HEK293 (cell line): Measurements from ENCODE around the gene ANO8.

Experiments used
- REPIN1 ChIP-seq: fragments of 450-650 bp; formaldehyde crosslinking; IDR thresholded peaks from 2 replicates; pipeline ENCODE4 v1.5.1; 2017; ENCODE audit warnings: missing biosample characterization, missing genetic modification characterization, low read depth
- TCF7L2 ChIP-seq: IDR thresholded peaks from 2 replicates; pipeline ENCODE4 v1.6.1; 2011; ENCODE audit warnings: low read depth, mild to moderate bottlenecking, inconsistent platforms, low read length, moderate library complexity, borderline replicate concordance
- YY1 ChIP-seq: fragments of 450-650 bp; formaldehyde crosslinking; IDR thresholded peaks from 2 replicates; pipeline ENCODE4 v1.5.1; 2018; ENCODE audit warnings: missing biosample characterization, missing genetic modification characterization
- ZBTB1 ChIP-seq: fragments of 450-650 bp; formaldehyde crosslinking; IDR thresholded peaks from 2 replicates; pipeline ENCODE4 v1.5.1; 2016; ENCODE audit warnings: missing biosample characterization, missing genetic modification characterization
- ZNF133 ChIP-seq: fragments of 450-650 bp; formaldehyde crosslinking; IDR thresholded peaks from 2 replicates; pipeline ENCODE4 v1.5.1; 2016; ENCODE audit warnings: missing biosample characterization, missing genetic modification characterization
- ZNF23 ChIP-seq: fragments of 450-650 bp; formaldehyde crosslinking; IDR thresholded peaks from 2 replicates; pipeline ENCODE4 v1.5.1; 2016; ENCODE audit warnings: missing biosample characterization, missing genetic modification characterization, borderline replicate concordance
- ZNF274 ChIP-seq, 2 experiments: fragments of 200-500 bp in 1 of 2; fragments of 450-650 bp in 1 of 2; sonication (Bioruptor generic) in 1 of 2; formaldehyde crosslinking in 1 of 2; IDR thresholded peaks; 2 replicates each; pipeline versions ENCODE4 v1.5.1 to v1.6.1; 2014 to 2016; ENCODE audit warnings: borderline replicate concordance in 1 of 2, inconsistent platforms in 1 of 2, low read length in 1 of 2, missing biosample characterization in 1 of 2, missing genetic modification characterization in 1 of 2
- ZNF302 ChIP-seq: fragments of 450-650 bp; formaldehyde crosslinking; IDR thresholded peaks from 2 replicates; pipeline ENCODE4 v1.5.1; 2016; ENCODE audit warnings: missing biosample characterization, missing genetic modification characterization, low read depth
- ZNF311 ChIP-seq: fragments of 450-650 bp; formaldehyde crosslinking; IDR thresholded peaks from 2 replicates; pipeline ENCODE4 v1.5.1; 2017; ENCODE audit warnings: missing biosample characterization, missing genetic modification characterization, borderline replicate concordance
- ZNF621 ChIP-seq: fragments of 450-650 bp; formaldehyde crosslinking; IDR thresholded peaks from 2 replicates; pipeline ENCODE4 v1.5.1; 2017; ENCODE audit warnings: missing biosample characterization, missing genetic modification characterization
- TF ChIP-seq, protein P1 (sequence below): fragments of 450-650 bp; formaldehyde crosslinking; IDR thresholded peaks from 2 replicates; pipeline ENCODE4 v1.5.1; 2016; ENCODE audit warnings: missing biosample characterization, missing genetic modification characterization

DNA sequence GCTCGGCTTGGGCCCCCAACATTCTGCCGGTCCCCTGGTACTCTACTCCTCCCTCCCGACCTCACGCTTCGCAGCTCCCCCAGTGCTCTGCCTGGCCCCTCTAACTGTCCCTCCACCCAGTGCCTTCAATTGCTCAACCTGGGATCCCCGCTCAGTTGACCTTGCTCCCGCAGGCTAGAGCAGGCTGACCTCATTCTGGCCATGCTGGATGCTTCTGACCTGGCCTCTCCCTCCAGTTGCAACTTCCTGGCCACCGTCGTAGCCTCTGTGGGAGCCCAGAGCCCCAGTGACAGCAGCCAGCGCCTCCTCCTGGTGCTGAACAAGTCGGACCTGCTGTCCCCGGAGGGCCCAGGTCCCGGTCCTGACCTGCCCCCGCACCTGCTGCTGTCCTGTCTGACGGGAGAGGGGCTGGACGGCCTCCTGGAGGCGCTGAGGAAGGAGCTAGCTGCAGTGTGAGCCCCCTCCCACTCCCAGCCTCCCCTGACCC lies 6.3 kb upstream of the ANO8 start:
- TF ChIP-seq, protein P1, sequence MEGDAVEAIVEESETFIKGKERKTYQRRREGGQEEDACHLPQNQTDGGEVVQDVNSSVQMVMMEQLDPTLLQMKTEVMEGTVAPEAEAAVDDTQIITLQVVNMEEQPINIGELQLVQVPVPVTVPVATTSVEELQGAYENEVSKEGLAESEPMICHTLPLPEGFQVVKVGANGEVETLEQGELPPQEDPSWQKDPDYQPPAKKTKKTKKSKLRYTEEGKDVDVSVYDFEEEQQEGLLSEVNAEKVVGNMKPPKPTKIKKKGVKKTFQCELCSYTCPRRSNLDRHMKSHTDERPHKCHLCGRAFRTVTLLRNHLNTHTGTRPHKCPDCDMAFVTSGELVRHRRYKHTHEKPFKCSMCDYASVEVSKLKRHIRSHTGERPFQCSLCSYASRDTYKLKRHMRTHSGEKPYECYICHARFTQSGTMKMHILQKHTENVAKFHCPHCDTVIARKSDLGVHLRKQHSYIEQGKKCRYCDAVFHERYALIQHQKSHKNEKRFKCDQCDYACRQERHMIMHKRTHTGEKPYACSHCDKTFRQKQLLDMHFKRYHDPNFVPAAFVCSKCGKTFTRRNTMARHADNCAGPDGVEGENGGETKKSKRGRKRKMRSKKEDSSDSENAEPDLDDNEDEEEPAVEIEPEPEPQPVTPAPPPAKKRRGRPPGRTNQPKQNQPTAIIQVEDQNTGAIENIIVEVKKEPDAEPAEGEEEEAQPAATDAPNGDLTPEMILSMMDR (tag by site-specific recombination), result no peak
- no peak for TF ChIP-seq ZNF274 (IDR thresholded peaks at IDR 0.05; ENCODE audit: low read length)
- no peak for TF ChIP-seq ZNF274 (tag by site-specific recombination; IDR thresholded peaks at IDR 0.05; ENCODE audit: borderline replicate concordance)
- no peak for TF ChIP-seq ZNF311
- no peak for TF ChIP-seq ZNF302 (tag by site-specific recombination)
- TF ChIP-seq ZNF621, result no peak
- no peak for TF ChIP-seq YY1 (tag by site-specific recombination)
- TF ChIP-seq REPIN1 (tag by site-specific recombination), result no peak
- TF ChIP-seq ZNF133 (tag by site-specific recombination), result no peak
- no peak for TF ChIP-seq ZNF23 (tag by site-specific recombination)
- no peak for TF ChIP-seq ZBTB1 (tag by site-specific recombination)
- TF ChIP-seq TCF7L2, result no peak
